Stomach (tissue), 9 donors: ENCODE measurements around the gene KCNK7. TPM values are rescaled to one million over a fixed set of nuclear protein-coding genes. Genes with fewer than 3 reads are reported as not detected.

ENCODE experiments used
- DNase-seq, 2 donors: peaks; one replicate each; pipeline versions ENCODE4 v3.0.0 to v3.0.0-alpha.2; 2013 to 2019
- H3K27ac ChIP-seq, 5 donors: fragments of 200-600 bp in 4 of 5; sonication (generic) in 4 of 5; one replicate each; pipeline ENCODE4 v1.5.1; 2013 to 2019; ENCODE audit warnings: mild to moderate bottlenecking in 1 of 5, moderate library complexity in 1 of 5
- H3K27me3 ChIP-seq, 3 donors: fragments of 200-600 bp; sonication (generic); one replicate each; pipeline ENCODE4 v1.5.1; 2017 to 2019; ENCODE audit warnings: mixed run types in 1 of 3
- H3K36me3 ChIP-seq, 4 donors: fragments of 200-600 bp; sonication (generic); 1 replicate in 3 of 4; 2 replicates in 1 of 4; pipeline ENCODE4 v1.5.1; 2016 to 2019
- H3K4me1 ChIP-seq, 4 donors: fragments of 200-600 bp; sonication (generic); one replicate each; pipeline ENCODE4 v1.5.1; 2016 to 2019
- H3K4me3 ChIP-seq, 4 donors: fragments of 200-600 bp; sonication (generic) in 3 of 4; one replicate each; pipeline ENCODE4 v1.5.1; 2016 to 2019; ENCODE audit warnings: mild to moderate bottlenecking in 1 of 4
- H3K9me3 ChIP-seq, 4 donors: fragments of 200-600 bp; sonication (generic); one replicate each; pipeline ENCODE4 v1.5.1; 2016 to 2019
- CTCF ChIP-seq, 7 experiments: fragments of 450-650 bp in 4 of 7; fragments of 200-600 bp in 3 of 7; sonication (generic) in 3 of 7; IDR thresholded peaks; one replicate each; pipeline ENCODE4 v1.5.1; 2016 to 2019; ENCODE audit warnings: antibody characterized with exemption in 7 of 7, control low read depth in 2 of 7, mild to moderate bottlenecking in 1 of 7
- EP300 ChIP-seq: sonication (generic); formaldehyde crosslinking; IDR thresholded peaks from one replicate; pipeline ENCODE4 v1.6.1; 2017; ENCODE audit warnings: antibody characterized with exemption
- POLR2A ChIP-seq, 4 donors: fragments of 450-650 bp; IDR thresholded peaks; one replicate each; pipeline ENCODE4 v1.6.1; 2016; ENCODE audit warnings: antibody characterized with exemption in 4 of 4, control low read depth in 2 of 4, mild to moderate bottlenecking in 1 of 4, moderate library complexity in 1 of 4
- POLR2AphosphoS5 ChIP-seq, 3 donors: sonication (generic); formaldehyde crosslinking; IDR thresholded peaks; one replicate each; pipeline ENCODE4 v1.6.1; 2016; ENCODE audit warnings: antibody characterized with exemption in 3 of 3
- WGBS, 5 donors: extraction: QIAGEN DNeasy Blood & Tissue Kit in 3 of 5; methylation state at CpG; one replicate each; pipeline versions ENCODE4 v1.1.5 to v1.1.7; 2013 to 2018; 5-methylcytosine and 5-hydroxymethylcytosine counted together
- intact Hi-C: fragments of 100-400 bp; cut with DNase I; formaldehyde crosslinking; loops from one replicate; pipeline ENCODE4 v1.15.1; 2023; ENCODE audit warnings: low total_unique reads
- polyA plus RNA-seq, 3 donors: library from polyadenylated mRNA; stranded (reverse); fragments of 200-250 nt; gene quantifications; one replicate each; pipeline ENCODE4 v1.2.3, GENCODE V29; 2013
- total RNA-seq, 5 donors: library from RNA; depleted of rRNA; stranded (reverse); fragments of >200 nt; gene quantifications; one replicate each; pipeline versions ENCODE4 v1.1.0 to v1.2.3, GENCODE V29; 2014 to 2016
- donor health status: healthy with polysubstance abuse.
- donor health status: Bipolar disorder and iron deficiency.
- donor health status: healthy.

The KCNK7 gene
- total and polyA plus RNA-seq, 8 donors: 0.58 to 5.8 (median 3.0) TPM; not detected in 4

GRCh38 chr11:65572356-65573051 lies 23.1 kb downstream of the KCNK7 start, which contains the start of gene FAM89B:
Gene FAM89B (plus strand): TSS chr11:65572538. CDS start chr11:65572670, 132 bp downstream.
- no peaks in the 10 kb centered on the region for H3K9me3 ChIP-seq
- H3K27me3 ChIP-seq: no peaks in the 10 kb centered on the region
- peaks cover 0 to 10% (median 0%) of the 10 kb centered on the region in 4 donors for H3K36me3 ChIP-seq
- TF ChIP-seq POLR2AphosphoS5 (IDR thresholded peaks at IDR 0.05): peak in 2 of 3 donors; percentile 40 to 74
- TF ChIP-seq POLR2A (IDR thresholded peaks at IDR 0.05): no peak
- TF ChIP-seq EP300: no peak
- peak in 1 of 7 experiments; percentile 1 for TF ChIP-seq CTCF (IDR thresholded peaks at IDR 0.05)
- DNase-seq: peak; percentile 93 to 96
- peak within 1 kb of the TSS; percentile 84 to 97 (median 95) for H3K27ac ChIP-seq
- peak within 1 kb of the TSS; percentile 75 to 89 (median 80) for H3K4me3 ChIP-seq
- WGBS, 5 donors: 0 to 1% (median 1%) methylated on average over 16 to 86 of the region's 86 CpGs
- peaks cover 69 to 83% (median 82%) of the 10 kb centered on the region in 4 donors for H3K4me1 ChIP-seq
- intact Hi-C loops: no loop called here

- no peaks in the 10 kb centered on the region for H3K9me3 ChIP-seq
- H3K4me1 ChIP-seq: peaks cover 63 to 82% (median 82%) of the 10 kb centered on the region in 4 donors
- peak overlapping the region; percentile 84 to 97 (median 95) for H3K27ac ChIP-seq
- intact Hi-C loops: no loop called here
- no peaks in the 10 kb centered on the region for H3K27me3 ChIP-seq
- H3K4me3 ChIP-seq: peak overlapping the region; percentile 75 to 89 (median 80)
- peak in 3 of 7 experiments; percentile 9 to 60 (median 23) for TF ChIP-seq CTCF (IDR thresholded peaks at IDR 0.05)
- TF ChIP-seq EP300: no peak
- TF ChIP-seq POLR2A (IDR thresholded peaks at IDR 0.05): no peak
- no peak for TF ChIP-seq POLR2AphosphoS5 (IDR thresholded peaks at IDR 0.05)
- peaks cover 0 to 12% (median under 1%) of the 10 kb centered on the region in 4 donors for H3K36me3 ChIP-seq
- WGBS, 5 donors: 4 to 7% (median 6%) methylated on average over 11 of the region's 11 CpGs
- peak; percentile 36 to 79 for DNase-seq
Measured at GRCh38 chr11:65571940-65572339, 23.7 kb downstream of the KCNK7 start.

GRCh38 chr11:65571420-65571819 lies 24.2 kb downstream of the KCNK7 start:
- TF ChIP-seq POLR2AphosphoS5 (IDR thresholded peaks at IDR 0.05) (no peak), EP300 (no peak), CTCF (IDR thresholded peaks at IDR 0.05) (no peak)
- H3K27me3 ChIP-seq: no peaks in the 10 kb centered on the region
- H3K4me1 ChIP-seq: peaks cover 58 to 82% (median 80%) of the 10 kb centered on the region in 4 donors
- peak overlapping the region; percentile 75 to 89 (median 80) for H3K4me3 ChIP-seq
- WGBS, 5 donors: 71 to 80% (median 76%) methylated on average over 6 to 9 of the region's 9 CpGs
- intact Hi-C loops: no loop called here
- H3K36me3 ChIP-seq: peaks cover 0 to 12% (median 3%) of the 10 kb centered on the region in 4 donors
- DNase-seq: peak in 1 of 2 donors; percentile 26
- peak overlapping the region; percentile 84 to 97 (median 95) for H3K27ac ChIP-seq
- H3K9me3 ChIP-seq: no peaks in the 10 kb centered on the region

GRCh38 chr11:65569973-65570918 lies 25.4 kb downstream of the KCNK7 start, which contains the start of gene ZNRD2:
Gene ZNRD2 (plus strand): TSS chr11:65570477. CDS start chr11:65570492, 15 bp downstream.
- TF ChIP-seq CTCF (IDR thresholded peaks at IDR 0.05): peak in 5 of 7 experiments; percentile 11 to 60 (median 31)
- TF ChIP-seq POLR2AphosphoS5 (IDR thresholded peaks at IDR 0.05): peak; percentile 92 to 98 (median 96)
- no peak for TF ChIP-seq EP300
- peak in 2 of 4 donors; percentile 54 to 81 for TF ChIP-seq POLR2A (IDR thresholded peaks at IDR 0.05)
- Histone ChIP-seq H3K9me3 (no peaks in the 10 kb centered on the region), H3K36me3 (peaks cover 0 to 12% (median 3%) of the 10 kb centered on the region in 4 donors), H3K4me1 (peaks cover 50 to 86% (median 75%) of the 10 kb centered on the region in 4 donors), H3K27ac (peak within 1 kb of the TSS; percentile 92 to 97 (median 95)), H3K27me3 (no peaks in the 10 kb centered on the region), H3K4me3 (peak within 1 kb of the TSS; percentile 75 to 89 (median 80))
- 0 to 1% (median 1%) methylated on average over 37 to 89 of the region's 89 CpGs for WGBS, 5 donors
- DNase-seq: peak; percentile 97 to 100
- intact Hi-C loops: no loop called here
